DMS53 treated with DMSO at 0.1 percent for 48 hours (cell line): ENCODE results near the gene C15orf61.
A peak's percentile ranks its signal among the peaks of the same experiment; 100 is the strongest.

Experiments
- DNase-seq: peaks from one replicate; lab custom pipeline; 2025; ENCODE audit not compliant: unreplicated experiment; lab: John Stamatoyannopoulos, UW

The C15orf61 gene

GRCh38 chr15:67512933-67513714 lies 7.8 kb upstream of the C15orf61 start:
- no peak for DNase-seq

GRCh38 chr15:67515090-67515489 lies 5.8 kb upstream of the C15orf61 start:
- DNase-seq: no peak

- DNase-seq: no peak
These were observed 5.4 kb upstream of the C15orf61 start for GRCh38 chr15:67515557-67515956.

DNA sequence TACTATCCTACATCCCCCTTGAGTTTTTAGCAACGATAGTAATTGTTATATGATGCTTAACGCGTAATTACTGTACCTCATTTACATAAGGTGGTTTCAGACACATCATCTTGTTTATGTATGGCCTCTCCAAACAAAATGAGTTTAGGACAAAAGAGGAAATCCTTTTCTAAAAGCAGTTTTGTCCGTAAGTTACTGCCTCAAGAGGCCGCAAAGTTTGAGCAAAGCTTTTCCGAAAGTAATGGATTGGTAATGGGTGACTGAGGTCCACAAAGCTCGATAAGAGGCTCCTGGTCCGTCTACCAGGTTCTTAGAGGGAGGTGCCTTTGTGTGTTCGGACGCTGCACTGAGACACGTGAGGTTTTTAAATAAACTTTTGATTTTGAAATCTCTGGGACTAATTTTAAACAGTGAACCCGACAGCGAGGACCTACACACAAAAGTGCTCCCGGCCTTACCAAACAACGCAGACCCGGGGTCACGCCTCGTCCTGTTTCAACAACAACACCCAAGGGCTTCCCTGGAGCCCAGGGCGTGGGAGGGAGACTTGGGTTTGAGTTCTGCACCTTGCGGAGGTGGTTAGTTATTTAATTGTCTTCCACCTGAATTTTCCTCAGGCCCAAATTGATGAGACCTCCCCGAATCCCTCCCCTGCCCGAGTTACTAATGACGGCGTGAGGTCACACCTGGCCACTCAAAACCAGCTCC lies 456 bp upstream of the C15orf61 start:
- peak; percentile 50 for DNase-seq

GRCh38 chr15:67521783-67522568 lies 1.0 kb downstream of the C15orf61 start:
- DNase-seq: no peak

- no peak for DNase-seq
These were observed 2.4 kb downstream of the C15orf61 start for GRCh38 chr15:67523330-67523729.

GRCh38 chr15:67524235-67524634 lies 3.3 kb downstream of the C15orf61 start:
- no peak for DNase-seq

- DNase-seq: no peak
These were observed 7.6 kb downstream of the C15orf61 start for GRCh38 chr15:67528513-67528912.

DNA sequence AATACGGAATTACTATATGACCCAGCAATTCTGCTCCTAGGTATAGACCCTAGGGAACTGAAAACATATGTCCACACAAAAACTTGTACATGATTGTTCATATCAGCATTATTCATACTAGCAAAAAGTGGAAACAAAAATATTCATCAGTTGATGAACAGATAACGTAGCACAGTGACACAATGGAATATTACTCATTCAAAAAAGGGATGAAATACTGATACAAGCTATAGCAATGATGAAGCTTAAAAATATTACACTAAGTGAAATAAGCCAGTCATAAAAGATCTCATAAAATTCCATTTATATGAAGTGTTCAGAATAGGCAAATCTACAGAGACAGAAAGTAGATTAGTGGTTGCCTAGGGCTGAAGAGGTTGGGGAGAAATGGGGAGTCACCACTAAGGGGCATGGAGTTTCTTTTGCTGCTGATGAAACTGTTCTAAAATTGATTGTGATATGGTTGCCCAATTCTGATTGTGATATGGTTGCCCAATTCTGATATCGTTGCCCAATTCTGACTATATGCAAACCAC lies 10.5 kb downstream of the C15orf61 start:
- DNase-seq: no peak

DNA sequence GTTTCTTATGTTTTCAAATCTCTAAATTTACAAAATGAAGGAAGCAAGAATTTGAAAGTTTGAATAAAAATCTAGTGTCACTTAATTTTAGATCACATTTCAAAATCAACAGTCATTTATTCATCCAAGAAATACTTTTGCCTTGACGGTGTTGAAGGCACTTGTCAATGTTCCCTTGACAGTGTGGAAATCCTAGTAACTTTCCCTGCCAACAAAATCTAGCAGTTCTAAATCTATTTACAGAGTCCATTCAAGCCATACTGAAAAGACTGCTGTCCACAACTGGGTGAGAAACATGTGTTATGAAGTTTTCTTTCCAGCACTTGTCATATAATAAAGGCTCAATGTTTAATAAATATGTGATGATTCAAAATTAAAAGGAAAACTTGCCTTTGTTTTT lies 12.9 kb downstream of the C15orf61 start:
- DNase-seq: no peak

- no peak for DNase-seq
These were observed 13.4 kb downstream of the C15orf61 start for GRCh38 chr15:67534360-67534759.

DNA sequence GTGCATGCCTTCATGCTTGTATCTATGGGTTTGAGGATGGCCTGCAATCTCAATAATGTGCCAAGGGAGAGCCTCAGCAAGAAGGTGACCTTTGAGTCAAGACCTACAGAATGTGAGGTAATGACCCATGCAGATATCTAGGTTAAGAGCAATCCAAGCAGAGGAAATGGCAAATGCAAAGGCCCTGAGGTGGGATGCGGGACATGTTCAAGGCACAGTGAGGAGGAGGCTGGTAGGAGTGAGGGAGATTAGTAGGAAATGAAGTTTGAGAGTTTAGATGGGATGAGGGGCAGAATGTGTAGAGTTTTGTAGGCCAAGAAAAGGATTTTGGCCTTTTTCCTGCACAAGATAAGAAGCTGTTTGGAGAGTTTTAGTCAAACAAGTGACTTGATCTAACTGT lies 16.8 kb downstream of the C15orf61 start:
- no peak for DNase-seq

- peak; percentile 17 for DNase-seq
These were observed 21.8 kb downstream of the C15orf61 start, which contains the start of gene MAP2K5 for GRCh38 chr15:67542420-67543347. Gene MAP2K5, plus strand, starts transcription at chr15:67542703. Its CDS starts 633 bp downstream, at chr15:67543336.

DNA sequence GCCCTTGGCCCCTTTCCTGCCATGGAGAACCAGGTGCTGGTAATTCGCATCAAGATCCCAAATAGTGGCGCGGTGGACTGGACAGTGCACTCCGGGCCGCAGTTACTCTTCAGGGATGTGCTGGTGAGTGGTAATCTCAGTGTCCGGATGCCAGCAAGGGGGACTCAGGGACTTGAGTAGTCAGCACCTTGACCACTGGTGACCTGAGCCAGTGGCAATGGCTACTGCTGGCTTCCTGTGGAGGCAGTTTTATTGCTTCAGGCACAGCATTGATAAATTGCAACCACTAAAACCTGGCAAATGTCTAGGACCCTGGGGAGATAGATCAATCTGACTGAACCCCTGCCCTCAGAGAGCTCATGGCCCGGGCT lies 22.4 kb downstream of the C15orf61 start:
- no peak for DNase-seq

DNA sequence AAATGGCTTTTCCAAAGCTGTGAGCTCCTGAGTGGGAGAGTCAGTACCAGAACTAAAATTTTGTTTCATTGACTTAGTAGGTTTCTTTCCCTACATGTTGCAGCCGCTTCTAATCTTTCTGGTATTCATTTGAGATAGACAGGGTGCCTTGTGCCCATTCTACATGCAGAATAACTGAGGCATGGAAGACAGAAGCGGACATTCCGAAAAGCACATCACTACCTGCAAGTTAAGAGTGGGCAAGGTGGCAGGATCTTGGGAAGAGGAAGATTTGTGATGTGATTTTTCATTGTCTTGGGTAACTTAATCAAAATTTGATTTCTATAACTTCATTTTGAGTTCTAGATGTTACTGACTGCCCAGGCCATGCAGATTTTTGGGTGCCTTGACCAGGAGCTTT lies 23.5 kb downstream of the C15orf61 start:
- no peak for DNase-seq

DNA sequence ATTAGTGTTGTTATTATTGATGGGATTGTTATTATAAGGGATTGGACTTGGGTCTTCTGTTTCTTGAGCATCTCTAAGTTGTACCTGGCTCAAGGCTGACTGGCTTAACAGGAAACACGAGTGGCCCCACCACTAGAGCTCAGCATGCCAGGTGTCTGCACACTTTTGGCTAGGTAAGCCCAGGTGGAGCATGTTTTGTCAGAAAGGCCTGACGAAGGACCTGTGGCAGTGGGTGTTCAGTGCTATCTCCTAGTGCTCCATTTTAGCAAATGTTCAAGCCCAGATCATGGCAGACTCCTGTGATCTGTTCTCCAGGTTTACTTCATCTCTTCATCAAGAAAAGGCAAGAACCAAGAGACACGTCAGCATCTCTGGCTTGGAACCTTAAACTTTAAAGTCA lies 24.9 kb downstream of the C15orf61 start:
- no peak for DNase-seq

DNA sequence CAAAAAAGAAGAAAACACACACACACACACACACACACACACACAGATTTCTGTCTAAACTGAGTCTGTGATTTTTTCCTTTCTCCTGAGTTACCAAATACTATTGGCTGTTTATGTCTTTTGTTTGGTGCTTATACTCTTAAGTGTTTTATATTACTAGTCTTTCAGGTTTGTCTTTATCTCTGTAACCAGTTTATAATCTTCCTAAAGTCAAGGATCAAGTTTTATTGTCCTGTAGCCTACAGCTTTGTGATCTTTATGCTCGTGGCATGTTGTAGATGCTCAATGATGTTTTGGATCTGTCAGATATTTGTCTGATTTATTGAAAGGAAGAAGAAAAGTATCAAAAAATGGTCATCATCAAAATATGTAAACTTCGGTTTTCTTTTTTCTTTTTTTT lies 26.1 kb downstream of the C15orf61 start:
- DNase-seq: no peak

GRCh38 chr15:67547836-67548235 lies 26.9 kb downstream of the C15orf61 start:
- DNase-seq: no peak

GRCh38 chr15:67548236-67548852 lies 27.4 kb downstream of the C15orf61 start:
- no peak for DNase-seq
